Measurements from ENCODE around the gene PDLIM4.

GRCh38 chr5:132222649-132223038 lies 34.9 kb upstream of the PDLIM4 start:
- TF ChIP-seq CTCF (conservative IDR thresholded peaks at IDR 0.05): no peak
- TF ChIP-seq EZH2 (IDR thresholded peaks at IDR 0.05; ENCODE audit: low read depth): no peak
